Central memory CD8-positive, alpha-beta T cell (primary cell): ENCODE results near the gene GRIK5.
A peak's percentile ranks its signal among the peaks of the same experiment; 100 is the strongest.

Experiments
- ATAC-seq: fragments of 150-1000 bp; cut with Tn5 transposase; replicated peaks from 2 replicates; pipeline ENCODE4 v1.10.0; 2022; ENCODE audit warnings: mild to moderate bottlenecking, moderate FRiP score, moderate number of reproducible peaks; ENCODE audit not compliant: poor library complexity, severe bottlenecking; ENCODE audit errors: extremely low read depth
- DNase-seq, 2 donors: peaks; one replicate each; pipeline ENCODE4 v3.0.0; 2021; ENCODE audit warnings: low spot score in 2 of 2
- H3K27ac Mint-ChIP-seq: one replicate; pipeline ENCODE4 v1.8.0; 2022; ENCODE audit warnings: low read depth, mild to moderate bottlenecking, moderate library complexity, mixed read lengths
- H3K27me3 Mint-ChIP-seq: one replicate; pipeline ENCODE4 v1.8.0; 2022; ENCODE audit warnings: mixed read lengths
- H3K36me3 Mint-ChIP-seq: one replicate; pipeline ENCODE4 v1.8.0; 2022; ENCODE audit warnings: mild to moderate bottlenecking, moderate library complexity, mixed read lengths; ENCODE audit not compliant: insufficient read depth
- H3K4me1 Mint-ChIP-seq: one replicate; pipeline ENCODE4 v1.8.0; 2022; ENCODE audit warnings: mixed read lengths
- H3K4me3 Mint-ChIP-seq: one replicate; pipeline ENCODE4 v1.8.0; 2022; ENCODE audit warnings: mild to moderate bottlenecking, moderate library complexity, mixed read lengths
- H3K9me3 Mint-ChIP-seq: one replicate; pipeline ENCODE4 v1.8.0; 2022; ENCODE audit warnings: mixed read lengths

The GRIK5 gene

GRCh38 chr19:42003506-42004294, 66.3 kb downstream of the GRIK5 start:
- peaks cover 87% of the 10 kb centered on the region for H3K27me3 Mint-ChIP-seq
- no peak for DNase-seq
- peaks cover 2% of the 10 kb centered on the region for H3K36me3 Mint-ChIP-seq
- no peak overlapping the region for H3K27ac Mint-ChIP-seq
- no peak overlapping the region for H3K4me3 Mint-ChIP-seq
- no peak for ATAC-seq
- no peaks in the 10 kb centered on the region for H3K9me3 Mint-ChIP-seq
- peaks cover 12% of the 10 kb centered on the region for H3K4me1 Mint-ChIP-seq

GRCh38 chr19:41999878-42000208, 70.2 kb downstream of the GRIK5 start:
- no peaks in the 10 kb centered on the region for H3K36me3 Mint-ChIP-seq
- H3K27me3 Mint-ChIP-seq: peaks cover 92% of the 10 kb centered on the region
- DNase-seq (no peak), ATAC-seq (no peak)
- no peaks in the 10 kb centered on the region for H3K9me3 Mint-ChIP-seq
- H3K27ac Mint-ChIP-seq: no peak overlapping the region
- peaks cover 36% of the 10 kb centered on the region for H3K4me1 Mint-ChIP-seq
- no peak overlapping the region for H3K4me3 Mint-ChIP-seq

DNA sequence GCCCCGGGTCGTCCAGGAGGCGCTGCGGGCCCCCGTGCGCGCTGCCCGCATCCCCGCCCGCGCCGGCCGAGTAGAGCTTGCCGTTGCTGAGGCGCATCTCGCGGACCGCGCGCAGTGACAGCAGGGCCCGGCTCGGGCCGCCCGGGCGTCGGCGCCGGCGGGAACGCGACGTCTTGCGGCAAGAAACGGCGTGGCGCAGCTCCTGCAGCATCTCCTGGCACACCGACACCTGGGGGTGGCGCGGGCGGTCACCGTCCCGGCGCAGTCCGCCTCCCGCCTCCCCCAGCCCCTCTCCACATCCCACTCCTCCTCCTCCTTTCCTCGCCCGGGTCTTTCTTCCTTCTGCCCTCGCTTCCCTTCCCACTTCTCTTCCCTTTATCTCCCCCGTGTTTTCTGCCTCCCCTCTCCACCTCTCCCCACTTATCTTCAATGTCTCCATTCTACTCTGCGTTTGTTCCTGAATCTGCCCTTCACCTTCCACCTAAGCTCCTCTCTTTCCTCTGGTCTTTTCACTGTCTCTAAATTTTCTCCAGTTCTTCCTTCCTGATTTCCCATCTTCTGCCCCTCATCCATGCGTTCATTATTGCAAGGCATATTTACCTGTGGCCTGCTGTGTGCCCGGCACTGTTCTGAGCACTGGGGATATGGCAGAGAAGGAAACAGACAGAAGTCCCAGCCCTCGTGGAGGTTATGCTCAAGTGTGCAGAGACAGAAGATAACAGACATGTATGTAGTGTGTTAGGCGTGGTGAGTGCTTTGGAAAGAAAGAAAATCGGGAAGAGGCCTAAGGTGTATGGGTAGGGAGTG, 70.7 kb downstream of the GRIK5 start:
- Mint-ChIP-seq H3K9me3 (no peaks in the 10 kb centered on the region), H3K4me3 (peak overlapping the region; percentile 10), H3K4me1 (peaks cover 40% of the 10 kb centered on the region), H3K27me3 (peaks cover 90% of the 10 kb centered on the region), H3K36me3 (peaks cover 1% of the 10 kb centered on the region), H3K27ac (no peak overlapping the region)
- ATAC-seq (no peak), DNase-seq (no peak)

- Mint-ChIP-seq H3K36me3 (peaks cover 3% of the 10 kb centered on the region), H3K27ac (no peak overlapping the region), H3K27me3 (peaks cover 81% of the 10 kb centered on the region), H3K4me3 (no peak overlapping the region), H3K9me3 (no peaks in the 10 kb centered on the region), H3K4me1 (peaks cover 43% of the 10 kb centered on the region)
- DNase-seq: no peak
- no peak for ATAC-seq
Observed at GRCh38 chr19:41998246-41999020, 71.6 kb downstream of the GRIK5 start.

- Mint-ChIP-seq H3K36me3 (peaks cover 4% of the 10 kb centered on the region), H3K4me3 (no peak overlapping the region), H3K27me3 (peaks cover 75% of the 10 kb centered on the region), H3K9me3 (no peaks in the 10 kb centered on the region), H3K4me1 (peaks cover 46% of the 10 kb centered on the region), H3K27ac (no peak overlapping the region)
- DNase-seq: no peak
- ATAC-seq: no peak
Observed at GRCh38 chr19:41997851-41998229, 72.2 kb downstream of the GRIK5 start.

- ATAC-seq (no peak), DNase-seq (peak in 1 of 2 donors; percentile 34)
- Mint-ChIP-seq H3K4me3 (no peak overlapping the region), H3K27me3 (peaks cover 70% of the 10 kb centered on the region), H3K36me3 (peaks cover 4% of the 10 kb centered on the region), H3K4me1 (peaks cover 50% of the 10 kb centered on the region), H3K9me3 (no peaks in the 10 kb centered on the region), H3K27ac (no peak overlapping the region)
Observed at GRCh38 chr19:41997121-41997850, 72.7 kb downstream of the GRIK5 start.

GRCh38 chr19:41995959-41996797, 73.8 kb downstream of the GRIK5 start:
- H3K4me3 Mint-ChIP-seq: no peak overlapping the region
- H3K27ac Mint-ChIP-seq: no peak overlapping the region
- H3K36me3 Mint-ChIP-seq: peaks cover 5% of the 10 kb centered on the region
- DNase-seq (no peak), ATAC-seq (no peak)
- H3K9me3 Mint-ChIP-seq: no peaks in the 10 kb centered on the region
- H3K27me3 Mint-ChIP-seq: peaks cover 59% of the 10 kb centered on the region
- peaks cover 44% of the 10 kb centered on the region for H3K4me1 Mint-ChIP-seq

- Mint-ChIP-seq H3K4me1 (peaks cover 44% of the 10 kb centered on the region), H3K36me3 (peaks cover 5% of the 10 kb centered on the region), H3K9me3 (no peaks in the 10 kb centered on the region), H3K27me3 (peaks cover 50% of the 10 kb centered on the region), H3K4me3 (peak overlapping the region; percentile 84), H3K27ac (no peak overlapping the region)
- DNase-seq (no peak), ATAC-seq (no peak)
Observed at GRCh38 chr19:41994994-41995958, 74.7 kb downstream of the GRIK5 start.

DNA sequence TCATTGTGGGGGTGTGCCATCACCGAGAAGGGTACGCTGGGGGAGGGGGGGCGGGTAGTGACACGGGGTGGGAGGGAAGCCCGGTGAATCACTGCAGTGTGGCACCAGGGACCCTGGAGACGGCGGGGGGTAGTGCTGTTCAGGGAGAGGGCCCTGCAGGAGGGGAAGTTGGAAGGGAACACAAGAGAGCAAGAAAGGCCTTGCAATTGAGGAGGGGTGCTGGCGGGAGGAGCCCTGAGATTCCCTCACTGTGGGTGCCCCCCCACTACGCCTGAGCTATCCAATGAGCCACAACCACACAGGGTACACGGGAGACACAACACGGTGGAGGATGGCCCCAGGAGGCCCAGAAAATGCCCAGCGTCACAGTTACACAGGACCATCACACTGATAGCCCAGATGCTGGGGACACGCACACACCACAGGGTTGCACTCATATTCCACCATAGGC, 75.5 kb downstream of the GRIK5 start:
- Mint-ChIP-seq H3K27ac (no peak overlapping the region), H3K4me3 (peak overlapping the region; percentile 84), H3K9me3 (no peaks in the 10 kb centered on the region), H3K4me1 (peaks cover 44% of the 10 kb centered on the region), H3K27me3 (peaks cover 42% of the 10 kb centered on the region), H3K36me3 (peaks cover 5% of the 10 kb centered on the region)
- no peak for ATAC-seq
- no peak for DNase-seq

GRCh38 chr19:41993612-41994483, 76.2 kb downstream of the GRIK5 start, which contains the start of gene ATP1A3:
Gene ATP1A3, minus strand, starts transcription at chr19:41994230. Its CDS starts 154 bp downstream, at chr19:41994076.
- H3K4me1 Mint-ChIP-seq: peaks cover 40% of the 10 kb centered on the region
- DNase-seq (peak; percentile 45 to 65), ATAC-seq (peak; percentile 87)
- peaks cover 35% of the 10 kb centered on the region for H3K27me3 Mint-ChIP-seq
- H3K9me3 Mint-ChIP-seq: no peaks in the 10 kb centered on the region
- H3K4me3 Mint-ChIP-seq: peak within 1 kb of the TSS; percentile 84
- peaks cover 5% of the 10 kb centered on the region for H3K36me3 Mint-ChIP-seq
- H3K27ac Mint-ChIP-seq: peak within 1 kb of the TSS; percentile 95
